ENCODE measurements around the gene TRIM28. TPM values are rescaled to one million over a fixed set of nuclear protein-coding genes. Genes with fewer than 3 reads are reported as not detected.

The TRIM28 gene
- total RNA-seq, 2 experiments from 2014 or later: 549 to 553 TPM

DNA sequence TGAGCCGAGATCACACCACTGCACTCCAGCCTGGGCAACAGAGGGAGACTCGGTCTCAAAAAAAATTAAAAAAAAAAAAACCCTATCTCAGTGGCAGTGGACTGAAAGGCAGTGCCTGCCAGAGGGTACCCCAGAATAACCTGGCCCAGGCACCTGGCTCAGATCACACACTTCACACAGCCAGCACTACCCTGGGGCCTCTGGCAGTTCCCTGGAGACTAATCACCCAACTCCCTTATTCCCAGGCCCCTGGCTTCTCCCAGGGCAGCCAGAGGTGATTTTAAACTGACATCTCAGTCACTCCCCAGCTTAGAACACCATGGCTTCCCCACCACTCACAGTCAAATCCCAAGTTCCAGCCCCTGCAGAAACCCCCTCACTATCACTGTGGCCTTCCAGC lies 28.6 kb upstream of the TRIM28 start:
- no peak overlapping the region for H3K27ac ChIP-seq (ENCODE audit: low read depth in 1 of 2, low read length in 2 of 2)
- ATAC-seq (ENCODE audit: poor library complexity) (no peak), DNase-seq (no peak)
- intact Hi-C loops (cut with DNase I, micrococcal nuclease): loop anchor here (2.0 to 5.0 kb wide), 3 partner anchors 60 to 208 kb away; partner anchors contain the start of genes ERVK3-1 (in 1 of the 2) and ZSCAN22 (in 1 of the 2)
- Mint-ChIP-seq H3K27me3 (no peaks in the 10 kb centered on the region), H3K4me1 (ENCODE audit: low read depth) (peaks cover 49% of the 10 kb centered on the region), H3K36me3 (ENCODE audit: low read depth) (peaks cover 30% of the 10 kb centered on the region), H3K4me3 (peak overlapping the region; percentile 48), H3K27ac (peak overlapping the region; percentile 78), H3K9me3 (no peaks in the 10 kb centered on the region)
- TF ChIP-seq, protein P1, sequence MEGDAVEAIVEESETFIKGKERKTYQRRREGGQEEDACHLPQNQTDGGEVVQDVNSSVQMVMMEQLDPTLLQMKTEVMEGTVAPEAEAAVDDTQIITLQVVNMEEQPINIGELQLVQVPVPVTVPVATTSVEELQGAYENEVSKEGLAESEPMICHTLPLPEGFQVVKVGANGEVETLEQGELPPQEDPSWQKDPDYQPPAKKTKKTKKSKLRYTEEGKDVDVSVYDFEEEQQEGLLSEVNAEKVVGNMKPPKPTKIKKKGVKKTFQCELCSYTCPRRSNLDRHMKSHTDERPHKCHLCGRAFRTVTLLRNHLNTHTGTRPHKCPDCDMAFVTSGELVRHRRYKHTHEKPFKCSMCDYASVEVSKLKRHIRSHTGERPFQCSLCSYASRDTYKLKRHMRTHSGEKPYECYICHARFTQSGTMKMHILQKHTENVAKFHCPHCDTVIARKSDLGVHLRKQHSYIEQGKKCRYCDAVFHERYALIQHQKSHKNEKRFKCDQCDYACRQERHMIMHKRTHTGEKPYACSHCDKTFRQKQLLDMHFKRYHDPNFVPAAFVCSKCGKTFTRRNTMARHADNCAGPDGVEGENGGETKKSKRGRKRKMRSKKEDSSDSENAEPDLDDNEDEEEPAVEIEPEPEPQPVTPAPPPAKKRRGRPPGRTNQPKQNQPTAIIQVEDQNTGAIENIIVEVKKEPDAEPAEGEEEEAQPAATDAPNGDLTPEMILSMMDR (IDR thresholded peaks at IDR 0.05): no peak
- peaks cover 63% of the 10 kb centered on the region for H3K4me1 ChIP-seq (ENCODE audit: insufficient read depth, low read length)
- no peaks in the 10 kb centered on the region for H3K27me3 ChIP-seq (ENCODE audit: control insufficient read depth in 1 of 2, insufficient read depth in 2 of 2, low read length in 2 of 2)
- H3K36me3 ChIP-seq (ENCODE audit: insufficient read depth, low read length): peaks cover 19% of the 10 kb centered on the region
- no peaks in the 10 kb centered on the region for H3K9me3 ChIP-seq (ENCODE audit: control insufficient read depth in 1 of 2, insufficient read depth in 1 of 2, low read length in 2 of 2)
- ChIA-PET CTCF (interaction anchor here (3.5 kb wide), 1 partner anchor 66 kb away, joined by 14 read pairs; no protein-coding TSS in a partner anchor), POLR2A (no interaction called here)
- no peak overlapping the region for H3K4me3 ChIP-seq (ENCODE audit: low read length)

DNA sequence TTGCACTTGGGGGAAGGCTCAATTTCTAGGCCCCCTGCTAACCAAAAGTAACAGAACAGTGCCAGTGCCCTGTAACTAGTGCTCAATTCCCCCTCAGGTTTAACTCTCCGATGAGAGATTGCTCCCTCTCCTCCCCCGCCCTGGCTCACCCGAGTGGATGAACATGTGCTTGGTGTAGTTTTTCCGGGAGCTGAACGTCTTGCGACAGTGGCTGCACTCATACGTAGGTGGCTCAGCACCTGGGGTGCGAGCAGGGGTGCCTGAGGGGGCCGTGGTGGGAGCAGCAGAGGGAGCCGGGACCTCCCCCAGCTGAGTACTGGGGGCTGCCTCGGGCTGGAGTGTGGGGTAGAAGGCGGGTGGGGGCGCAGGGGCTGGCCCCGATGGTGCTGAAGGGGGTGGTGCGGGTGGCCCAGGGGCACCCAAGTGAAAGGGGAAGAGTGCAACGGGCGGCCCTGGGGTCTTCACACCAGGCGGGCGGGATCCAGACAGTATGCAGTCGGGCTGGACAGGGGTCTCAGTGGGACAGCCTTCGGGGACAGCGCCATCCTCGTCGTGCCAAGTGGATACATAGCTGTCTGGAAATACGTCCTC lies 27.5 kb upstream of the TRIM28 start:
- H3K27ac Mint-ChIP-seq: peak overlapping the region; percentile 78
- DNase-seq (no peak), ATAC-seq (ENCODE audit: poor library complexity) (no peak)
- no peaks in the 10 kb centered on the region for H3K9me3 ChIP-seq (ENCODE audit: control insufficient read depth in 1 of 2, insufficient read depth in 1 of 2, low read length in 2 of 2)
- peaks cover 30% of the 10 kb centered on the region for H3K36me3 Mint-ChIP-seq (ENCODE audit: low read depth)
- no peak overlapping the region for H3K27ac ChIP-seq (ENCODE audit: low read depth in 1 of 2, low read length in 2 of 2)
- H3K4me3 Mint-ChIP-seq: no peak overlapping the region
- POLR2A ChIA-PET: interaction anchor here (1.9 kb wide), 1 partner anchor 60 kb away, joined by 5 read pairs; no protein-coding TSS in a partner anchor
- no peaks in the 10 kb centered on the region for H3K27me3 ChIP-seq (ENCODE audit: control insufficient read depth in 1 of 2, insufficient read depth in 2 of 2, low read length in 2 of 2)
- intact Hi-C loops (cut with DNase I, micrococcal nuclease): loop anchor here in 1 of 2 experiments (5.0 kb wide), 2 partner anchors 189 to 209 kb away; partner anchors contain the start of genes ERVK3-1 and ZSCAN22
- TF ChIP-seq, protein P1 (IDR thresholded peaks at IDR 0.05): no peak
- peaks cover 64% of the 10 kb centered on the region for H3K4me1 ChIP-seq (ENCODE audit: insufficient read depth, low read length)
- peaks cover 19% of the 10 kb centered on the region for H3K36me3 ChIP-seq (ENCODE audit: insufficient read depth, low read length)
- H3K27me3 Mint-ChIP-seq: no peaks in the 10 kb centered on the region
- H3K4me1 Mint-ChIP-seq (ENCODE audit: low read depth): peaks cover 53% of the 10 kb centered on the region
- CTCF ChIA-PET: no interaction called here
- no peaks in the 10 kb centered on the region for H3K9me3 Mint-ChIP-seq
- H3K4me3 ChIP-seq (ENCODE audit: low read length): no peak overlapping the region

DNA sequence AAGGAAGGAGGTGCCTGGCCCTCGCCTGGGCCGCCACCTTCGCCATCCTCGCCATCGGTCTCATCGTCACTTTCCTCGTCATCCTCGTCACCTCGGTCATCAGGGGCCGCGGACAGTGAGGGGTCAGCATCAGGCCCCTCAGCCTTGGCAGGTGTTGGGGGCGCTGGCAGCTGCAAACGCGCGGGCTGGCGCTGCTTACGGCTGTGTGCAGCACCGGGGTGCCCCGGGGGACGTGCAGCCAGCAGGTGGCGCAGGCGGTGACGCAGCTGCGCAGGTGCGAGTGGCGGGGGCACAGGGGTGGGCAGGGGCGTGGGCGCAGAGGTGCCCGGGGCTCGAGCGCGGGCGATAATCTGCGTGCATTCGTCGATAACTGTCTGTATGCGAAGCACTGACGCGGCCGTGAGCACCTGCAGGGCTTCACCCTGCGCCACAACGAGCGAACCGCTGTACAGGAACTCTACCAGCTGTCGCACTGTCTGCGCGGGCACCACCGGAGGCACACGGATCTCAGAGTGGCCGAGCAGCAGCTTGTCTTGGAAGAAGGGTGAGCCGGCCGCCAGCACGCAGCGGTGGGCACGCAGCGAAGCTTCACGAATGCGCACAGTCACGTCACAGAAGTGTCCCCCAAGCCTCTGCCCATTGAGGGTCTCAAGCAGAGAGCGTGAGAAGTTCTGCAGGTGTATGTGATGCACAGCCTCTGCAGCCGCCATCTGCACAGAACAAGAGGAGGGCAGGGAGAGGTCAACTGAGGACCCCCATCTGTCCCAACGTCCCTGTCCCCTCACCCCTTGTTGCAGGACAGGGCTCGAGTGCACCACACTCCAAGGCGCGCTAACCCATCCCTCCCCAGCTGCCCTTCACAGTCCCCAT lies 26.7 kb upstream of the TRIM28 start:
- no peaks in the 10 kb centered on the region for H3K27me3 ChIP-seq (ENCODE audit: control insufficient read depth in 1 of 2, insufficient read depth in 2 of 2, low read length in 2 of 2)
- H3K9me3 Mint-ChIP-seq: no peaks in the 10 kb centered on the region
- DNase-seq (no peak), ATAC-seq (ENCODE audit: poor library complexity) (no peak)
- H3K36me3 ChIP-seq (ENCODE audit: insufficient read depth, low read length): peaks cover 19% of the 10 kb centered on the region
- no peak overlapping the region for H3K27ac ChIP-seq (ENCODE audit: low read depth in 1 of 2, low read length in 2 of 2)
- no peak overlapping the region for H3K4me3 ChIP-seq (ENCODE audit: low read length)
- peaks cover 53% of the 10 kb centered on the region for H3K4me1 Mint-ChIP-seq (ENCODE audit: low read depth)
- no peaks in the 10 kb centered on the region for H3K9me3 ChIP-seq (ENCODE audit: control insufficient read depth in 1 of 2, insufficient read depth in 1 of 2, low read length in 2 of 2)
- no peak overlapping the region for H3K27ac Mint-ChIP-seq
- ChIA-PET POLR2A (interaction anchor here (0.8 to 1.9 kb wide), 2 partner anchors 26 to 59 kb away, joined by 3 to 5 read pairs; no protein-coding TSS in a partner anchor), CTCF (interaction anchor here (4.7 kb wide), 1 partner anchor 64 kb away, joined by 60 read pairs; no protein-coding TSS in a partner anchor)
- TF ChIP-seq, protein P1 (IDR thresholded peaks at IDR 0.05): peak; percentile 16
- no peak overlapping the region for H3K4me3 Mint-ChIP-seq
- peaks cover 64% of the 10 kb centered on the region for H3K4me1 ChIP-seq (ENCODE audit: insufficient read depth, low read length)
- intact Hi-C loops (cut with DNase I, micrococcal nuclease): loop anchor here in 1 of 2 experiments (5.0 kb wide), 2 partner anchors 190 to 210 kb away; partner anchors contain the start of genes ERVK3-1 and ZSCAN22
- no peaks in the 10 kb centered on the region for H3K27me3 Mint-ChIP-seq
- peaks cover 30% of the 10 kb centered on the region for H3K36me3 Mint-ChIP-seq (ENCODE audit: low read depth)
